M059J (cell line): ENCODE results near the gene NPAS2. TPM values are rescaled to one million over a fixed set of nuclear protein-coding genes. Genes with fewer than 3 reads are reported as not detected.

Source experiments
- total RNA-seq: library from RNA; depleted of rRNA; stranded (reverse); fragments of >200 nt; shearing (Covaris generic); gene quantifications from 2 replicates; pipeline ENCODE4 v1.2.3, GENCODE V29; 2014; rRNA removed

NPAS2 gene
- total RNA-seq, 1 experiment from 2014 or later = 3.6 TPM

Other genes starting within 250 kb of the NPAS2 start
- gene RPL31, start 182.2 kb downstream of the NPAS2 start, total RNA-seq = 564 and 864 TPM in 2 replicates